ENCODE results near the gene B3GALT5.

B3GALT5 gene

GRCh38 chr21:39707316-39707715 lies 94.6 kb downstream of the B3GALT5 start:
- no peak for DNase-seq

- DNase-seq = no peak
Observed at GRCh38 chr21:39710866-39711265, 98.1 kb downstream of the B3GALT5 start.

GRCh38 chr21:39712273-39712672 lies 99.5 kb downstream of the B3GALT5 start:
- no peak for DNase-seq

- no peak for DNase-seq
Observed at GRCh38 chr21:39712976-39713375, 100.2 kb downstream of the B3GALT5 start.

GRCh38 chr21:39713905-39714304 lies 101.2 kb downstream of the B3GALT5 start:
- no peak for DNase-seq

- no peak for DNase-seq
Observed at GRCh38 chr21:39714331-39714730, 101.6 kb downstream of the B3GALT5 start.

GRCh38 chr21:39715804-39716397 lies 103.2 kb downstream of the B3GALT5 start:
- DNase-seq = peak; percentile 19

- DNase-seq = no peak
Observed at GRCh38 chr21:39720126-39720778, 107.5 kb downstream of the B3GALT5 start.

- no peak for DNase-seq
Observed at GRCh38 chr21:39721885-39722284, 109.1 kb downstream of the B3GALT5 start.
